Effector CD4-positive, alpha-beta T cell (primary cell): Measurements from ENCODE around the gene PRELID1.
A peak's percentile ranks its signal among the peaks of the same experiment; 100 is the strongest.
"Not testable (repeated sequence)": the region's sequence is repeated elsewhere in the genome, so short reads cannot be mapped to it uniquely, and the experiment has no call there.

Experiments used
- DNase-seq: peaks from one replicate; pipeline ENCODE4 v3.0.0-alpha.2; 2020

Gene PRELID1

GRCh38 chr5:177300236-177300880 is 3.2 kb upstream of the PRELID1 start:
- DNase-seq, result peak; percentile 33

- no peak for DNase-seq
These were observed 2.6 kb upstream of the PRELID1 start for GRCh38 chr5:177300951-177301350.

GRCh38 chr5:177301503-177302165 is 2.0 kb upstream of the PRELID1 start:
- no peak for DNase-seq

GRCh38 chr5:177302354-177303110 is 1.1 kb upstream of the PRELID1 start:
- no peak for DNase-seq

- no peak for DNase-seq
These were observed 359 bp downstream of the PRELID1 start for GRCh38 chr5:177303925-177304391.

- DNase-seq, result no peak
These were observed 957 bp downstream of the PRELID1 start for GRCh38 chr5:177304392-177305119.

GRCh38 chr5:177306103-177306640 is 2.6 kb downstream of the PRELID1 start:
- not testable (repeated sequence) for DNase-seq

- no peak for DNase-seq
These were observed 3.3 kb downstream of the PRELID1 start for GRCh38 chr5:177306674-177307543.

GRCh38 chr5:177307544-177308363 is 4.2 kb downstream of the PRELID1 start:
- no peak for DNase-seq

- DNase-seq, result no peak
These were observed 5.1 kb downstream of the PRELID1 start for GRCh38 chr5:177308740-177309139.

GRCh38 chr5:177309351-177310191 is 6.0 kb downstream of the PRELID1 start:
- DNase-seq, result peak; percentile 60

GRCh38 chr5:177310332-177310731 is 6.7 kb downstream of the PRELID1 start:
- no peak for DNase-seq

GRCh38 chr5:177310757-177311391 is 7.3 kb downstream of the PRELID1 start:
- no peak for DNase-seq

- no peak for DNase-seq
These were observed 7.8 kb downstream of the PRELID1 start for GRCh38 chr5:177311392-177311722.

GRCh38 chr5:177311723-177312648 is 8.4 kb downstream of the PRELID1 start, which contains the start of gene MXD3:
Gene MXD3 (minus strand): TSS chr5:177311898. CDS start chr5:177311830, 68 bp downstream.
- DNase-seq, result peak; percentile 92

- no peak for DNase-seq
These were observed 9.1 kb downstream of the PRELID1 start for GRCh38 chr5:177312649-177313181.

- no peak for DNase-seq
These were observed 10.1 kb downstream of the PRELID1 start for GRCh38 chr5:177313561-177314259.
